Measurements from ENCODE around the gene ZNF618. TPM values are rescaled to one million over a fixed set of nuclear protein-coding genes. Genes with fewer than 3 reads are reported as not detected.

ZNF618 gene
- total RNA-seq, 1 experiment from 2014 or later: 5.1 TPM

DNA sequence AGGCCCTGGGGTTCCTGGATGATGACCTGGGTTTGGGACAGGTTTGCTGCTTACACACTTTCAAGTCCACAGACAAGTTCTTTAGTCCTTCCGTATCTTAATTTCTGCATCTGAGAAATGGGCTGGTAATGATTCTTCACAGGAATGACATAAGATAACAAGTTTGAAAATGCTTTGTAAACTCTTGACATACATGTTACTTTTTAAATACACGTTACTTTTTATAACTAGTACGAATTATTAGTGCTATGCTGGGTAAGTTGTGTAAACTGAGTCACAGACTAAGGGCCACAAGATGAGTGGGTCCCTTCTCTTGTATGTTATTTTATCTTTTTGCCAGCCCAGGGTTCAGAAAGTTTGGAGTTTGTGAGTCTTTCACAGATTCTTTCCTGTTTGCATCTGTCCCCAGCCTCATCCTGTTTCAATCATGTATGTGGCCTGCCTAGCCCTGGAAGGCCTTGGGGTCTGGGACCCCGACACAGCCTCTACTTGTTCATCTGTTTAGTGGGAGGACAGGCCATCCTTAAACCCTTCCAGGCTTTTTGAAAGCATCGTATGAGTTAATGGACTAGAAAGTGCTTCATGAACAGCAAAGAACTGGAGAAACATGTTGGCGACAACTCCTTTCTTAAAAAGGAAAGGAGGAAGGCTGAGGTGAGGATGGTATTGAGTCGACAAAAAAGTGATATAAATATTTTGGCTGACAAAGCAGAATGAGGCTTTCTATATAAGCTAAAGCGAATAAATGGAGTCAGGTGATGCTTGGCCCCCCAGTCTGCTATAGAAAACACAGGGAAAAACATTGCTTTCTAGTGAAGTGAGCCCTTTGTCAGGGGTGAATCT is 9.3 kb downstream of the ZNF618 start:
- DNase-seq (ENCODE audit: low read depth): no peak

GRCh38 chr9:113886026-113886369 is 9.9 kb downstream of the ZNF618 start:
- peak; percentile 14 for DNase-seq (ENCODE audit: low read depth)

DNA sequence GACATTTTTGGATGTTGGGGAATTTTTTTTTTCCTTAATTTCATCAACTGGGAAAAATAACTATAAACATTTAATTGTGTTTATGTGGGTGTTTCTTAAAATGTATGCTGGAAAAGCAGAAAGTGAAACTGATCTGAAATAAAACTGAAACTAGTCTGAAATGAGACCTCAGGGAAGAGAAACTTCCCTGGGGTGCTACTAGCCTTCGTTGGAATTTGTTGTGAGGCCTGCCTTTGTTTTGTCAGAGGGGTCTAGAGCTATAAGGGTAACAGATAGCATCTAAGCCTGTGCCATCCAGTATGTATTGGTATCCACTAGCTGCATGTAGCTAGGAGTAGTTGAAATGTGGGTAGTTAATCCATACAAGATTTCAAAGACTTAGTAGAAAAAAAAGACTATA is 10.4 kb downstream of the ZNF618 start:
- DNase-seq (ENCODE audit: low read depth): peak; percentile 30

DNA sequence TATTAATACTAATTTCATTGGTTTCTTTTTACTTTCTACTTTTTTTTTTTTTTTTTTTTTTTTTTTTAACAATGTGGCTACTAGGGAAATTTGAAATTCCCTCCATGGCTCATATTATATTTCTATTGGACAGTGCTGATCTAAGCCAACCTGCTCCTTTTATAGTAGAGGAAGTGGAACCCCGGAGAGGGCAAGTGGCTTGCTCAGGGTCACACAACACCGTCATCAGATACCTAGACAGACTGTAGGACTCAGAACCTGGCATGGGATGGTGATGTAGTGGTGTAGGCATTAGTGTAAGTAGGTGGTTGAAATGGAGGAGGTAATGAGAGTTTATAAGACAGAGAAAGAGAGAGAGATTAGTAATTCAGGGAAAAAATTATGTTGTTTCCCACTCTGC is 10.8 kb downstream of the ZNF618 start:
- peak; percentile 41 for DNase-seq (ENCODE audit: low read depth)

DNA sequence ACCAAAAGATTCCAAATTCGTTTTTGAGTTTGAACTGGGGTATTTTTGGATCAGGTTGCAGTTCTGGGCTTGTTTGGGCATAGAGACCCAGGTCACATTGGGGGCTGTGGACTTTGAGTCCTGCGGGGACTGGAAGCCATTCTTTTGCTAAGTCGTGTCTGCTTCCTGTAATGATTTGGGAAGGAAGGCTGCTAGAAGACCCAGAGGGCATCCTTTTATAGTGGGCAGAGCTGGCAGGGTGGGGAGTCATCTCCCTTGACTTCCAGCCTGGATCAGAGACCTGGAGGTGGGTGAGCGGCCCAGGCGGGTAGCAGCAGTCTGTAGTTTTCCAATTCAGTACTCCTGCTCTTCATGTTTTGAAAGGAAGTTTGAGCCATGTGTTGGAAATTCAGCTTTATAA is 11.3 kb downstream of the ZNF618 start:
- no peak for DNase-seq (ENCODE audit: low read depth)

DNA sequence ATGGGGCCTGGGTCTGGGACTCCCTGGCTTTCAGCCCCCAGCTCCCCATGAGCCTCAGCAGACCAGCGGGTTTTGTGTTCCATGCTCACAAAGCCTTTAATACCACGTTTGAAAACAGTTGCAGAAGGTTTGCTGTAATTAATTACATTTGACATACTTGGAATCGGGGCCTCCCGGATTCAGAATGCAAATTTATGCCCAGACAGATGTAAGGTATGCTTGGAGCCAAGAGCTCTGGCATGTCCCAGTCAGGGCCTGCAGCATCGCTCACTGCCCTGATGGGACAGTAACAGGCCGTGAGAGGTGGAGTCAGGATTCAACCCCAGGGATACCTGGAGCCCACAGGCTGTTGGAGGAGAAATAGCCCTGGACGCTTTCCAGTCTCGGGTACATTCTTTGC is 12.2 kb downstream of the ZNF618 start:
- DNase-seq (ENCODE audit: low read depth): no peak

GRCh38 chr9:113888976-113889375 is 12.9 kb downstream of the ZNF618 start:
- DNase-seq (ENCODE audit: low read depth): no peak

DNA sequence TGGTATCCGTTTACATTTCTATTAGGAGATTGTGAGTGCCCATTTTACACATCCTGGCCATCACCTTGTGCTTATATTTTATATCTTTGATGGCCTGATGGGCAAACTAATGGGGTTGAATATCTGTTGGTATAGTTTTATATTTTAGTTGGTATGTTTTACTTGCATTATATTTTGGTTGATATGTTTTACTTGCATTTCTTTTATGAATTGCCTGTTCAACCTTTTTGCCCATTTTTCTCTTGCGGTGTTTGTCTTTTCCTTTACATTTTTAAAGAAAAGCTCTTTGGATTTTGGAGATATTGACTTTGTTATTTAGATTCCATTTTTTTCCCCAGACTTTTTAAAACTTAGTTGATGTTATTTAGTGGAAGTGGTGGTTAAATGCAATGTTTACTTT is 14.6 kb downstream of the ZNF618 start:
- DNase-seq (ENCODE audit: low read depth): no peak

DNA sequence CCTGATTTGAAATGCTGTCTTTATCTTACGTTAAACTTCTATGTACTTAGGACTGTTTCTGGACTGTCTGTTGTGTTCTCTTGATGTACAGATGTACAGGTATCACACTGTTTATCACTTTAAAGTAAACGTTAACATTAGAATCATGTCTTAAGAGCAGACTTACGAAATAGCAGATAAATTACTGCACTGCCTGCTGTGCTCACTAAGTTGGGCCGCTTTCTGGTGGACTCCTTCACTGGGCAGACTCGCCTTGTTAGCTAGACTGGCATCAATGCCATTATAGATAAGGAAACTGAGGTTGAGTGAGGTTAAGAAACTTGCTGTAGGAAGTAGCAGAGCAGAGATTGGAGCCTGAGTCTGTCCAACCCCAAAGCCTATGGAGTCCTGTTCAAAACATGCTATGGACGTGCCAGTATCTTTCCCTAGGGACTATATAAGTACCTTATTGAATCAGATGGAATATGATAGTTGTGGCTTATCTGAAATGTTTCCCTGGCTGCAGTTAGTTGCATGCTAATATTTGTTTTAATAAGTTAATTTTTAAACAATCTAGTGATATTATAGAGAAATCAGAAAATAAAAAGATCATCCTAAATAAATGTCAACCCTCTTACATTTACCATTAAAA is 16.9 kb downstream of the ZNF618 start:
- no peak for DNase-seq (ENCODE audit: low read depth)

GRCh38 chr9:113894166-113894565 is 18.1 kb downstream of the ZNF618 start:
- DNase-seq (ENCODE audit: low read depth): no peak

DNA sequence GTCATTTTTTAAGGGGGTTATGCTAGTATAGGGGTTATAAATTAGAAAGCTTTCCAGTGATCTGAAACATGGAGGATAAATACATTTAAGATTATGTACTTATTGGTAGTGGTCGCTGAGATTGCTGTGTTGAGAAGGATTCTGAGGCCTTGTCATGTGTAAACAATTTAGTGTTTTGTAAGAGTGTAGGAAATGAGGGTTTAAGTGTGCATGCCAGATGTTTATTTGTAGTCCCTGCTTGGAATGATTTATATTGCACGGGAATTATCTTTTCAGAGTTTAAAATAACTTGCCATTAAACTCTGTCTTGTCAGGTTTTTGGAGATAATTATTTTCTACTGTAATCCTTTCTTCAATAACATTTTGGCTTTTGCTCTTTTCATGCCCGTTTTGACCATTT is 19.4 kb downstream of the ZNF618 start:
- peak; percentile 19 for DNase-seq (ENCODE audit: low read depth)

DNA sequence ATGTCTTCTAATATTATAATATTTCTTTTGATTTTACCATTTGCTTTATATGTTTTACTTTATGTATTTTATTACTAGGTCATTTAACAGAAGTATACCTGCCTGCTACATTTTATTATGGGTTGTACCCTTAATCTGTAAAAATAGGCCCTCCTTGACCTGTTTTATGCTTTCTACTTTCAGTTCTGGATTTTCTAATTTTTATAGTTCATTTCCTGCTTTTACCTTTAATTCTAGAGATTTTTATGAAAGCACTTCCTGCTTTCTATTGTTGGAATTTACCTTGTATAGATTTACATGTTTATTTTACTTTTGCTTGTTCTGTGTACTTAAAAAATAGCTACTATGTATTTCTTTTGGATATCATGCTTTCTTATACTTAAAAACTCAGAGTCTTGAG is 20.6 kb downstream of the ZNF618 start:
- DNase-seq (ENCODE audit: low read depth): no peak

DNA sequence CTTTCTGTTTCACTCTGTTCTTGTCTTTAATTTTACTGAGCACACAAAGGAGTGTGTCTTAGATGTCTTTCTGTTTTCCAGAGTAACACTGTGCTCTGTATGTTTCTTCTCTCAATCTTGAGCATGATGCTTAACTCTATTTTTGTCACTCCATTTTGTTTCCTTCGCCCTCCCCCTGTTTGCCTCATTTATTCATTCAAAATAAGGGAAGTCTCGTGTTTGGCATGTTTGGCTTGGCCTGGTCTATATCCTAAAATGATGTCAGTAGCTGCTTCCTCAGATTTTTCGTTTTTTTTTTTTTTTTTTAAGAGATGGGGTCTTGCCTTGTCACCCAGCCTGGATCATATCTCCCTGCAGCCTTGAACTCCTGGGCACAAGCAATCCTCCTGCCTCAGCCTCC is 22.0 kb downstream of the ZNF618 start:
- DNase-seq (ENCODE audit: low read depth): no peak

- DNase-seq (ENCODE audit: low read depth): no peak
Observed at GRCh38 chr9:113898596-113898995, 22.5 kb downstream of the ZNF618 start.

DNA sequence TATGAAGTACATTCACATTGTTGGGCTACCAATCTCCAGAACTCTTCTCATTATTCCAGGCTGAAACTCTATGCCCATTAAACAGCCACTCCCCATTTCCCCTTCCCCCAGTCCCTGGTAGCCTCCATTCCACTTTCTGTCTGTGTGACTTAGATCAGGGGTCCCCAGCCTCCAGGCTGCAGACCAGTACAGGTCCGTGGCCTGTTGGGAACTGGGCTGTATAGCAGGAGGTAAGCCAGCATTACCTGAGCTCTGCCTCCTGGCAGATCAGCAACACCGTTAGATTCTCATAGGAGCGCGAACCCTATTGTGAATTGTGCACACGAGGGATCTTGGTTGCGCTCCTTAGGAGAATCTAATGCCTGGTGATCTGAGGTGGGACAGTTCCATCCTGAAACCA is 23.1 kb downstream of the ZNF618 start:
- no peak for DNase-seq (ENCODE audit: low read depth)

- DNase-seq (ENCODE audit: low read depth): no peak
Observed at GRCh38 chr9:113901221-113901688, 25.1 kb downstream of the ZNF618 start.

- DNase-seq (ENCODE audit: low read depth): no peak
Observed at GRCh38 chr9:113903514-113904077, 27.5 kb downstream of the ZNF618 start.

GRCh38 chr9:113906411-113907110 is 30.5 kb downstream of the ZNF618 start:
- peak; percentile 58 for DNase-seq (ENCODE audit: low read depth)

GRCh38 chr9:113907282-113907681 is 31.2 kb downstream of the ZNF618 start:
- DNase-seq (ENCODE audit: low read depth): no peak

- no peak for DNase-seq (ENCODE audit: low read depth)
Observed at GRCh38 chr9:113909421-113909820, 33.3 kb downstream of the ZNF618 start.

DNA sequence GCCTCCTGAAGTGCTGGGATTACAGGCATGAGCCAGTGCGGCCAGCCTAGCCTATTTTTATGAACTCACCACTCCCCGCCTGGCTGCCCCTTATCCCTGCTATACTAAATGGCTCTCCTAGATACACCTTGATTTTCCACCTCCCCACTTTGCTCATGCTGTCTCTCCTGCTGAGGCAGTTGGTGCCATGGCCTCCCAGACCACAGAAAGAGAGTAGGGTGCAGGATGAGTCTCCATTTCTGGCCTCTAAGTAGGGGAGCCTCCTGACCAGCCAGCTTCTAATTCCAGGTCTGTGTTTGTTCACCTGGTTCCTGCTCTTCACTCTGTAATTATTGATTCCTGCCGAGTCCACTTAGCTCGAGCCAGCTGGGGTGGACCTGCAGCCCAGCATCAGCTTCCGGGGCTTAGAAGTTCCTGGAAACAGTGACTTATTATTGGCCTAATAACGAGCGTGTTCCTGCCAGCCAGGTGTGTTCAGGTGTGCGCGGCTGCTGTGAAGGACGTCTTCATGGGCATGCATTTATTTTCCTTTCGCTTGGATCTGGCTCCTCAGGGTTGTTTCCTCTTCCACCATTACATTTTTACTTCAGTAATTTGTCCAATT is 34.0 kb downstream of the ZNF618 start:
- DNase-seq (ENCODE audit: low read depth): no peak

Measured in LHCN-M2 (cell line).